ENCODE measurements around the gene AGR2.

AGR2 gene

GRCh38 chr7:16833373-16833772, 28.6 kb upstream of the AGR2 start:
- no peak for TF ChIP-seq ZNF274 (IDR thresholded peaks at IDR 0.05; ENCODE audit: low read depth, low read length)

GRCh38 chr7:16826060-16826459, 21.3 kb upstream of the AGR2 start:
- H3K4me3 ChIP-seq (ENCODE audit: low read length), result no peak overlapping the region
- no peak for TF ChIP-seq ZNF274 (IDR thresholded peaks at IDR 0.05; ENCODE audit: low read depth, low read length)

More at GRCh38 chr7:16833373-16833772, 28.6 kb upstream of the AGR2 start:
- no peak overlapping the region for H3K4me3 ChIP-seq (ENCODE audit: low read length)

DNA sequence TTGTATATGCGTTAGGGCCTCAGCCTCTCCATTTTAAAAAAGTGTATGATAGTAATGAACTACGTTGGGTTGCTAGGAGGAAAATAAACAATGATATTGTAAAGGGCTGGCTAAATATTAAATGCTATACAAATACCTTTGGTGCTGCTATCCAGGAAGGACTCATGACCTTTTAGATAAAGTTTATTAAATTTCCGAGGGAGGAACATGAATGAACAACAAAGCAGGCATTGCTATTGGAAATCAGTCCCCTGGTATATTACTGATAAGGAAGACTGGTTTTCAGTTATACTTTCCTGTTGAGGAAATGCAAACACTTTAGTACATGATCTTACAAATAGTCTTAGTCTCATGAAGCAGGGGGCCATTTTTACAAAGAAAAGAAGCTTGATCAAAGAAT, 17.2 kb upstream of the AGR2 start:
- TF ChIP-seq ZNF274 (IDR thresholded peaks at IDR 0.05; ENCODE audit: low read depth, low read length), result no peak
- H3K4me3 ChIP-seq (ENCODE audit: low read length), result no peak overlapping the region

GRCh38 chr7:16818732-16819131, 13.9 kb upstream of the AGR2 start:
- no peak overlapping the region for H3K4me3 ChIP-seq (ENCODE audit: low read length)
- no peak for TF ChIP-seq ZNF274 (IDR thresholded peaks at IDR 0.05; ENCODE audit: low read depth, low read length)

DNA sequence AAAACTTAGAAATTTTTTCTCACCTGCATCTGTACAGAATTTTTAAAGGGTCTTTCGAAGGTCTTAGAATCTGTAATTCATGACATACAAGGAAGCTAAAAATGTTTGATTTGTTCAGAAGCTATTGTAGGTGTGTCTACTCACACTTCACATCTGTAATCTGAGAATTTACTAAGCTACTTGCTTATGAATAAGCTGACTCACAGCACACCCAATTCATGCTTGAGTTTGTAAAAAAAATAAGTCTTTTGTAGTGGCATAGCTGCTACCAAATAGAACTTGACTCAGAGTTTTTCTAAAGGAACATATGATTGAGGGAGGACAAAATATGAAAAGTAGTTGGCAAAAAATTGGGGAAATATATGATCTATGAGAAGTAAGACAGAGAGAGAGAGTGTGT, 12.7 kb upstream of the AGR2 start:
- H3K4me3 ChIP-seq (ENCODE audit: low read length), result no peak overlapping the region
- no peak for TF ChIP-seq ZNF274 (IDR thresholded peaks at IDR 0.05; ENCODE audit: low read depth, low read length)

DNA sequence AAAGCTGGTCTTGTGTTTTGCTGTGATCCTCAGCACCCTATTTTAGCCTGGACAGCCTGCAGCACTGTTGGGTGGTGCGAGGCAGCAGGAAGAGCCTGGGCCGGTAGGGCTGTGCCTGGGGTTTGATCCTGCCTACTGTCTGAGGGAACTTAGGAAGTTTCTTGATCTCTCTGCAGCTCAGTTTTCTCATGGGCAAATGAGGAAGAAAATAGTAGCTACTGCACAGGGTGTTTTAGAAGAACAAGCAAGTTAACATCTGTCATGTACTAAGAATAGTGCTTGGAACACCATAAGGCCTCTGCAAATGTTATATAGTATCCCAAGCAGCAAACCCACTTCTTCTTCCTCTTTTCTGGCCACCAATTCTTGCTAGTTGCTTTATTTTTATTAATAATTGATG, 12.0 kb upstream of the AGR2 start:
- no peak overlapping the region for H3K4me3 ChIP-seq (ENCODE audit: low read length)

DNA sequence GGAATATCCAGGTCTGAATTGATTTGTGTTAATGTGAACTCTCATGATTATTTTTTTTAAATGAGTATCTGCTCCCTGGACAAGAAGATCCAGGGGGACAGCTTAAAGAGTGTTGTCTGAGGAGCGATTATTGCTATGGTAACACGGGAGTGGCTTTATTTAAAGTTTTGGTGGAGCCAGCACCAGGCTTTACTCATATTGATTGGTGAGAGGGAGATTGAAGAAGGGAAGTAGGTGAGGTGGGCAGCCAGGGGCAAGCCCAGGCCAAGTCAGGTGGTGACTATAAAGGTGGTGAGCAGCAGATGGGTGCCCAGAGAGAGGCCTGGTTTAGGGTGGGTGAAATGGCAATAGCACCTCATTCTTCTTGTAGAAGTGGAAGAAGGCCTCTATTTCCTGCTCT, 10.2 kb upstream of the AGR2 start:
- TF ChIP-seq ZNF274 (IDR thresholded peaks at IDR 0.05; ENCODE audit: low read depth, low read length), result no peak
- no peak overlapping the region for H3K4me3 ChIP-seq (ENCODE audit: low read length)

More for the DNA sequence above, 12.0 kb upstream of the AGR2 start:
- no peak for TF ChIP-seq ZNF274 (IDR thresholded peaks at IDR 0.05; ENCODE audit: low read depth, low read length)

DNA sequence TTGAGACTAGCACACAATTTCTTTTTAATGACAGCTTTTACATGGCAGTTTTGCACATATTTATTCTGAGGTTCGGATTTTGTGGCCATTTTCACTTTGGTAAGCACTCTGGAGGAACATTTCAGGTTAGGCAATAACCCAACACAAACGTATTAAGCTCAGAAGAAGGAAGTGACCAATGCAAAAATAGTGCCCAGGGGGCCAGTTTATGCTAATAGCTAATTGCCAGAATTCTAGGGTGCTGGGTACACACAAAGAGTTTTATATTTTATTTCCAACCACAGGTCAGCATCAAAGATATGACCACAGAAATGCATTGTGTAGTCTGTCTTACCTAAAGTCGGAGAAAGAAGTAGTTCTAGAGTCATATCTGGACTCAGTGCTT, 8.4 kb upstream of the AGR2 start:
- TF ChIP-seq ZNF274 (IDR thresholded peaks at IDR 0.05; ENCODE audit: low read depth, low read length), result no peak
- no peak overlapping the region for H3K4me3 ChIP-seq (ENCODE audit: low read length)

GRCh38 chr7:16812542-16813231, 7.9 kb upstream of the AGR2 start:
- TF ChIP-seq ZNF274 (IDR thresholded peaks at IDR 0.05; ENCODE audit: low read depth, low read length), result no peak
- no peak overlapping the region for H3K4me3 ChIP-seq (ENCODE audit: low read length)

GRCh38 chr7:16811551-16811950, 6.8 kb upstream of the AGR2 start:
- TF ChIP-seq ZNF274 (IDR thresholded peaks at IDR 0.05; ENCODE audit: low read depth, low read length), result no peak
- no peak overlapping the region for H3K4me3 ChIP-seq (ENCODE audit: low read length)

DNA sequence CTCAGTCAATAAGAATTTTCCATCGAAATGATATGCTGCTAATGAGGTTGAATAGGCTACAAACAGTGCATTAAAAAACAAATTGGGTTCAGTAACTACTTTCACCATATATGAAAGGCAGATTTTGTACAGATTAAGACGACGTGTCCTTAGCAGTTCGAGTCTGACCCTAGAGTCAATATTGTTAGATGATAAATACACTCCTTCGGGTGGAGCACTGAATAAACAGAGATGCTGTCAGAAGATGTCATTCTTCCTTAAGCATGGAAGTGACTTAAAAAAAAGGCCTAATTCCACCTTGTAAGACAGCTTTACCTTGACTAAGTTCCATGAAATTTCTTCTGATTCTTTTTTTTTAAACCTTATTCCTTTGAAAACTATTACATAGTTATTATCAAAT, 5.8 kb upstream of the AGR2 start:
- TF ChIP-seq ZNF274 (IDR thresholded peaks at IDR 0.05; ENCODE audit: low read depth, low read length), result no peak
- H3K4me3 ChIP-seq (ENCODE audit: low read length), result no peak overlapping the region

DNA sequence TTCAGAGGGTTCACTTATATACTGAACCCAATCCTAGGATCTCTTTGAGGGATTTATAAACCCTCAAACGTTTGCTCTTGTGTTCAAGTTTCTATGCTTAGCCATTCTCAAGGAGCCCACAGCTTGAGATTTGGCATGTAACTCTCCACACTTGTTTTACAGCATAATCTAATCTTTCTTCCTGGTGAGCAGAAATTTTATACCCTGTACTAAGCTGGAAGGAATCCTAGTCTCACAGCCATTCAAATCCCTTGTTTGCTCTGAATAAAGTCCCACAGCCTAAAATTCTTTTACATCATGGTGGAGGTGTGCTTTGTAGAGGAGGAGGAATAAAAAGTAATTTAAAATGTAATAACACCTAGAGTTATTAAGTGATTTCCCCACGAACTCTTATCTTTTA, 5.3 kb upstream of the AGR2 start:
- H3K4me3 ChIP-seq (ENCODE audit: low read length), result no peak overlapping the region
- no peak for TF ChIP-seq ZNF274 (IDR thresholded peaks at IDR 0.05; ENCODE audit: low read depth, low read length)

- TF ChIP-seq ZNF274 (IDR thresholded peaks at IDR 0.05; ENCODE audit: low read depth, low read length), result no peak
- no peak overlapping the region for H3K4me3 ChIP-seq (ENCODE audit: low read length)
These were observed 642 bp upstream of the AGR2 start for GRCh38 chr7:16805441-16805840.

GRCh38 chr7:16803881-16804673, 722 bp downstream of the AGR2 start:
- TF ChIP-seq ZNF274 (IDR thresholded peaks at IDR 0.05; ENCODE audit: low read depth, low read length), result no peak
- H3K4me3 ChIP-seq (ENCODE audit: low read length), result no peak overlapping the region

DNA sequence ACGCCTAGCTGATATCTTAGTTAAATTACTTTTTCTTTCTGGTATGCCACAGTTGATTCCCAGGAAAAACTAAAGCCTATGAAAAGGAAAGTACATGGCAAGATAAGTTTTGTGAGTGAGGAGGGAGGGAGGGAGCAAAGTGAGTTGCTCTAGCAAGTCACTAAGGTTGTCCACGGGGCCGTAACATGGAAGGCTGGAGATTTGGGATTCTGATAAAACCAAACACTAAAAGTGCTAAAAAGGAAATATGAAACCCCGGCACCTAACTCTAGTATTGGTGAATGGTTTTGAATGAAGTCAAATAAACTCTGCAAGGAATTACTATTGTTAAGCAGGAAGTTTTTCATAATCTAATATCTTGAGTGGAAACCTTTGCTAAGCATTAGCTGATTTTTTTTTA, 1.7 kb downstream of the AGR2 start:
- no peak overlapping the region for H3K4me3 ChIP-seq (ENCODE audit: low read length)
- TF ChIP-seq ZNF274 (IDR thresholded peaks at IDR 0.05; ENCODE audit: low read depth, low read length), result no peak

Data from GM08714 (cell line).